Choroid plexus epithelial cell (primary cell): ENCODE measurements around the gene TOR1A.

ENCODE experiments used
- DNase-seq: peaks from one replicate; pipeline ENCODE4 v3.0.0-alpha.2; 2010; ENCODE audit warnings: low read depth
- H3K4me3 ChIP-seq: 2 replicates; pipeline ENCODE4 v1.5.1; 2011; ENCODE audit warnings: low read depth, mild to moderate bottlenecking, control low read depth, low read length, moderate library complexity
- CTCF ChIP-seq: conservative IDR thresholded peaks from 2 replicates; pipeline ENCODE4 v1.5.1; 2011; ENCODE audit warnings: low read depth, mild to moderate bottlenecking, control low read depth, inconsistent platforms, low read length, moderate library complexity

TOR1A gene

GRCh38 chr9:129762985-129763926 is 60.7 kb downstream of the TOR1A start:
- peak; percentile 93 for DNase-seq
- H3K4me3 ChIP-seq = no peak overlapping the region
- TF ChIP-seq CTCF = no peak
